Right atrium auricular region (tissue), 2 donors: ENCODE data around the gene EPHB4. TPM values are rescaled to one million over a fixed set of nuclear protein-coding genes. Genes with fewer than 3 reads are reported as not detected.

ENCODE experiments used
- DNase-seq: peaks from one replicate; pipeline ENCODE4 v3.0.0-alpha.2; 2019; ENCODE audit warnings: low spot score
- H3K27ac ChIP-seq, 2 donors: fragments of 200-600 bp; sonication (generic); 1 replicate in 1 of 2; 2 replicates in 1 of 2; pipeline ENCODE4 v1.5.1; 2016 to 2019
- H3K27me3 ChIP-seq, 2 donors: fragments of 200-600 bp; sonication (generic); one replicate each; pipeline versions ENCODE4 v1.5.1 to v1.6.0; 2017 to 2019
- H3K36me3 ChIP-seq: fragments of 200-600 bp; sonication (generic); one replicate; pipeline ENCODE4 v1.5.1; 2016
- H3K4me1 ChIP-seq, 2 donors: fragments of 200-600 bp; sonication (generic); one replicate each; pipeline versions ENCODE4 v1.5.1 to v1.6.0; 2017 to 2019
- H3K4me3 ChIP-seq, 2 donors: fragments of 200-600 bp; sonication (generic); 1 replicate in 1 of 2; 2 replicates in 1 of 2; pipeline ENCODE4 v1.5.1; 2017 to 2019; ENCODE audit warnings: mild to moderate bottlenecking in 1 of 2, moderate library complexity in 1 of 2
- H3K9me3 ChIP-seq, 2 donors: fragments of 200-600 bp; sonication (generic); one replicate each; pipeline ENCODE4 v1.5.1; 2019
- total RNA-seq, 2 donors: library from RNA; depleted of rRNA; stranded (reverse); fragments of >200 nt; gene quantifications; one replicate each; pipeline ENCODE4 v1.1.0, GENCODE V29; 2016
- TF ChIP-seq, protein P1 (sequence below), 2 donors: fragments of 200-600 bp; sonication (generic); IDR thresholded peaks; one replicate each; pipeline ENCODE4 v1.5.1; 2019; ENCODE audit warnings: antibody characterized with exemption in 2 of 2

EPHB4 gene
- total RNA-seq, 2 donors from 2014 or later = 25.0 to 64.6 TPM

GRCh38 chr7:100791881-100792666, 35.2 kb downstream of the EPHB4 start:
- no peak overlapping the region for H3K27ac ChIP-seq
- no peak overlapping the region for H3K4me3 ChIP-seq
- H3K27me3 ChIP-seq = no peaks in the 10 kb centered on the region
- H3K36me3 ChIP-seq = no peaks in the 10 kb centered on the region
- TF ChIP-seq, protein P1, sequence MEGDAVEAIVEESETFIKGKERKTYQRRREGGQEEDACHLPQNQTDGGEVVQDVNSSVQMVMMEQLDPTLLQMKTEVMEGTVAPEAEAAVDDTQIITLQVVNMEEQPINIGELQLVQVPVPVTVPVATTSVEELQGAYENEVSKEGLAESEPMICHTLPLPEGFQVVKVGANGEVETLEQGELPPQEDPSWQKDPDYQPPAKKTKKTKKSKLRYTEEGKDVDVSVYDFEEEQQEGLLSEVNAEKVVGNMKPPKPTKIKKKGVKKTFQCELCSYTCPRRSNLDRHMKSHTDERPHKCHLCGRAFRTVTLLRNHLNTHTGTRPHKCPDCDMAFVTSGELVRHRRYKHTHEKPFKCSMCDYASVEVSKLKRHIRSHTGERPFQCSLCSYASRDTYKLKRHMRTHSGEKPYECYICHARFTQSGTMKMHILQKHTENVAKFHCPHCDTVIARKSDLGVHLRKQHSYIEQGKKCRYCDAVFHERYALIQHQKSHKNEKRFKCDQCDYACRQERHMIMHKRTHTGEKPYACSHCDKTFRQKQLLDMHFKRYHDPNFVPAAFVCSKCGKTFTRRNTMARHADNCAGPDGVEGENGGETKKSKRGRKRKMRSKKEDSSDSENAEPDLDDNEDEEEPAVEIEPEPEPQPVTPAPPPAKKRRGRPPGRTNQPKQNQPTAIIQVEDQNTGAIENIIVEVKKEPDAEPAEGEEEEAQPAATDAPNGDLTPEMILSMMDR (IDR thresholded peaks at IDR 0.05) = no peak
- no peak for DNase-seq
- no peaks in the 10 kb centered on the region for H3K4me1 ChIP-seq
- H3K9me3 ChIP-seq = no peaks in the 10 kb centered on the region

DNA sequence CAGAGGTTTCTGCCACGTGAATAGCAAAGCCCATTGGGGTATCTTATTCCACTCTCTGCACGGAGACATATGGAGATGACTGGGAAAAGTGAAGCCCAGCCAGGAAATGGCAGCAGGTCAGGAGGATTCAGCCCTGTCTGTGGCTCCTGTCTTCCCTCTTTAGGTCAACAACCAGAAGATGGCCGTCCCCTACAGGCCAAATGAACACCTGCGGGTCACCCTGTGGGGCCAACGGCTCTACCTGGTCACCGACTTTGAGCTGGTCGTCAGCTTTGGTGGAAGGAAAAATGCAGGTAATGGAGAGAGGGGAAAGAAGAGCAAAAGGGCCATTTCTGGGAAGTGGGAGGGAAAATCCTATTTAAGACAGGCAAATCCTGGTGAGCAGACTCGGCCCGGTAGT, 38.3 kb downstream of the EPHB4 start:
- Histone ChIP-seq H3K4me3 (no peak overlapping the region), H3K27ac (no peak overlapping the region), H3K36me3 (no peaks in the 10 kb centered on the region), H3K27me3 (no peaks in the 10 kb centered on the region), H3K4me1 (no peaks in the 10 kb centered on the region), H3K9me3 (peaks cover 0 to 7% of the 10 kb centered on the region in 2 donors)
- DNase-seq = no peak
- TF ChIP-seq, protein P1 (IDR thresholded peaks at IDR 0.05) = no peak

DNA sequence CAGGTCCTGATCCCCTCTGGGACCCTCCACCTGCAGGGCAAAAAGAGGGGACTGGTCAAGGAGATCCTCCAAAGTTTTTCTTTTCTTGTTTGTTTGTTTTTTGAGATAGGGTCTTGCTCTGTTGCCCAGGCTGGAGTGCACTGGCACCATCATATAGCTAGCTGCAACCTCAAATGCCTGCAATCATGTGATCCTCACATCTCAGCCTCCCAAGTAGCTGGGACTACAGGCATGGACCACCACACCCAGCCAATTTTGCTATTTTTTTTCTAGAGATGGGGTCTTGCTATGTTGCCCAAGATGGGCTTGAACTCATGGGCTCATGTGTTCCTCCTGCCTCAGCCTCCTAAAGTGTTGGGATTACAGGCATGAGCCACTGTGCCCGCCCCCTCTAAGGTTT, 41.0 kb downstream of the EPHB4 start:
- Histone ChIP-seq H3K36me3 (no peaks in the 10 kb centered on the region), H3K9me3 (peaks cover 0 to 17% of the 10 kb centered on the region in 2 donors), H3K27me3 (no peaks in the 10 kb centered on the region), H3K4me1 (no peaks in the 10 kb centered on the region), H3K27ac (no peak overlapping the region), H3K4me3 (no peak overlapping the region)
- DNase-seq = no peak
- TF ChIP-seq, protein P1 (IDR thresholded peaks at IDR 0.05) = no peak

GRCh38 chr7:100785878-100786277, 41.4 kb downstream of the EPHB4 start:
- TF ChIP-seq, protein P1 (IDR thresholded peaks at IDR 0.05) = no peak
- Histone ChIP-seq H3K9me3 (peaks cover 0 to 17% of the 10 kb centered on the region in 2 donors), H3K27ac (no peak overlapping the region), H3K4me3 (no peak overlapping the region), H3K27me3 (no peaks in the 10 kb centered on the region), H3K36me3 (no peaks in the 10 kb centered on the region), H3K4me1 (no peaks in the 10 kb centered on the region)
- DNase-seq = no peak

DNA sequence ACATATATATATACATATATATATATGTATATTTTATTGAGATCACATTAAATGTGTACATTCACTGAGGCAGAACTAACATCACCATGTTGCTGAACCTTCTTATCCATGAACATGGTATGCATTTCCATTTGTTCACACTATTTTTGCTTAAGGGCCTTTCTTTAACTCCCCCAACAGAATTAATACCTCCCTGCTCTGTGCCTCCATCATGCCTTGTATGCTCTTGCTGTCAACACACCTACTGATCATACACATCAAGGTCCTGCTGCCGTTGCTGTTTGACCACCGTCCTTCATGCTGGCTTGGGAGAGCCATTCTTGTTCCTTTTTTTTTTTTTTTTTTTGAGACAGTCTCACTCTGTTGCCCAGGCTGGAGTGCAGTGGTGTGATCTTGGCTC, 43.5 kb downstream of the EPHB4 start:
- DNase-seq = no peak
- H3K27ac ChIP-seq = no peak overlapping the region
- H3K4me1 ChIP-seq = no peaks in the 10 kb centered on the region
- H3K27me3 ChIP-seq = no peaks in the 10 kb centered on the region
- peaks cover 0 to 17% of the 10 kb centered on the region in 2 donors for H3K9me3 ChIP-seq
- no peak overlapping the region for H3K4me3 ChIP-seq
- H3K36me3 ChIP-seq = no peaks in the 10 kb centered on the region
- TF ChIP-seq, protein P1 (IDR thresholded peaks at IDR 0.05) = no peak

DNA sequence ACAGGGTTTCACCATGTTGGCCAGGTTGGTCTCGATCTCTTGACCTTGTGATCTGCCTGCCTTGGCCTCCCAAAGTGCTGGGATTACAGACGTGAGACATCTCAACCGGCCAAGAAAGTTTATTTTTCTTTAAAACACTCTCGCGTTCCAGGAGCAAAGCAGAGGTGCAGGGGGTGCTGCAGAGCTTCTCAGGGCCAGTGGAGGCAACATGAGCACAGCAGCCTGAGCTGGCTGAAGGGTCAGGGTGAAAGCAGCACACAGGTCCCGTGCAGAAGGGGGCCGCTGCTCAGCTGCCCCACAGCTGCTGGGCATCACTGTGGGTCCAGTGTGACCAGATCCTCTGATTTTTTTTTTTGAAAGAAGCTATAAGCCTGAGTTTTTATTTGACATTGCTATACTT, 46.1 kb downstream of the EPHB4 start:
- TF ChIP-seq, protein P1 (IDR thresholded peaks at IDR 0.05) = no peak
- Histone ChIP-seq H3K9me3 (peaks cover 0 to 17% of the 10 kb centered on the region in 2 donors), H3K4me1 (no peaks in the 10 kb centered on the region), H3K27ac (no peak overlapping the region), H3K27me3 (no peaks in the 10 kb centered on the region), H3K36me3 (no peaks in the 10 kb centered on the region), H3K4me3 (no peak overlapping the region)
- no peak for DNase-seq
